NCI-H2196 (cell line): ENCODE data around the gene DHODH.
"Not testable (repeated sequence)": the region's sequence is repeated elsewhere in the genome, so short reads cannot be mapped to it uniquely, and the experiment has no call there.

Source experiments
- DNase-seq: peaks from one replicate; lab custom pipeline; 2025; ENCODE audit not compliant: unreplicated experiment; lab: John Stamatoyannopoulos, UW

Gene DHODH

GRCh38 chr16:72050769-72051464 is 42.4 kb downstream of the DHODH start:
- no peak for DNase-seq

DNA sequence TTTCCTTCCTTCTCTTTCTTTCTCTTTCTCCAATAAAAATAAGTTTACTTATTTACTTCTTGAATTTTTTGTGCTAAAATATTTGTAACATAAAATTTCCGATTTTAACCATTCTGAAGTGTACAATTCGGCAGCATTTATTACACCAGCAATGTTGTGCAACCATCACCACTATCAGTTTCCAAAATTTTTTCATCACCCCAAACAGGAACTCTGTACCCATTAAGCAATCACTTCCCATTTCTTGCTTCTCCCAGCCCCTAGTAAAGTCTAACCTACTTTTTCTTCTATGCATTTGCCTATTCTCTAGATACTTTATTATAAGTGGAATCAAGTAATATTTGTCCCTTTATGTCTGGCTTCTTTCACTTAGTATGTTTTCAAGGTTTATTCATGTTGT is 43.3 kb downstream of the DHODH start:
- DNase-seq = no peak

- DNase-seq = not testable (repeated sequence)
Measured at GRCh38 chr16:72054254-72054847, 45.8 kb downstream of the DHODH start, which contains the start of gene HP. Gene HP, plus strand, starts transcription at chr16:72054505. Its CDS starts 148 bp downstream, at chr16:72054653.

DNA sequence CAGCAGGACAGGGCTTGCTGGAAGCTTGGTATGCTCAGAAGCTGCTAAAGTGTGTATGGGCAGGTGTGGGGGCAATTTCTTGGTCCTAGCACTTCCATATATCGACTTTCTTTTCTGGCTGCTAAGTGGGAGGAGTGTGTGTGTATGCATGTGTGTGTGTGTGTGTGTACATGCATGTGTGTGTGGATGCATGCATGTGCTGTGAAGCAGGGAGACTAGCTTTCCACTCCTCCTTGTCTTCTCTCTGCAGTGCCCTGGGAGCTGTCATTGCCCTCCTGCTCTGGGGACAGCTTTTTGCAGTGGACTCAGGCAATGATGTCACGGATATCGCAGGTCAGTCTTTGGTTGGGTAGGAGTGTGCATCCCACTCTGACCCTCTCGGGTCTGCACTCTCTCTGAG is 47.4 kb downstream of the DHODH start:
- DNase-seq = no peak

DNA sequence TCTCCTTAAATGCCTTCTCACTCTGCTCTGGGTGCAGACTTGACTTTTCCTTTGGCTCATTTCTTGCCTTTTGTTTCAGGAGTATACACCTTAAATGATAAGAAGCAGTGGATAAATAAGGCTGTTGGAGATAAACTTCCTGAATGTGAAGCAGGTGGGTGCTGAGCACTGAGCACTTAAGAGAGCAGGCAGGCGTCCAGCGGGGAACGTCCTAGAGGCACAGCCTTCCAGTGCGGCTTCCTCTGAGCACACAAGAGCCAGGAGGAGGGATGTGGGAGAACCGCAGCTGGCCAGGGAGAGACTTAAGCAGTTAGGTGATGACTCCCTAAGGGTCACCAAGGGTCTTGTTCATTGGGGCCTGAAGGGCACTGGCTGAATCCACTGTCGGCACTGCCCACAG is 48.8 kb downstream of the DHODH start:
- DNase-seq = not testable (repeated sequence)

DNA sequence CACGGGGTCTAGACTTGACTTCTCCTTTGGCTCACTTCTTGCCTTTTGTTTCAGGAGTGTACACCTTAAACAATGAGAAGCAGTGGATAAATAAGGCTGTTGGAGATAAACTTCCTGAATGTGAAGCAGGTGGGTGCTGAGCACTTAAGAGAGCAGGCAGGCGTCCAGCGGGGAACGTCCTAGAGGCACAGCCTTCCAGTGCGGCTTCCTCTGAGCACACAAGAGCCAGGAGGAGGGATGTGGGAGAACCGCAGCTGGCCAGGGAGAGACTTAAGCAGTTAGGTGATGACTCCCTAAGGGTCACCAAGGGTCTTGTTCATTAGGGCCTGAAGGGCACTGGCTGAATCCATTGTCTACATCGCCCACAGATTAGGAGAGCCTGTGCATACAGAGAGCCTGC is 50.5 kb downstream of the DHODH start:
- not testable (repeated sequence) for DNase-seq

GRCh38 chr16:72060405-72060804 is 51.9 kb downstream of the DHODH start:
- DNase-seq = no peak

DNA sequence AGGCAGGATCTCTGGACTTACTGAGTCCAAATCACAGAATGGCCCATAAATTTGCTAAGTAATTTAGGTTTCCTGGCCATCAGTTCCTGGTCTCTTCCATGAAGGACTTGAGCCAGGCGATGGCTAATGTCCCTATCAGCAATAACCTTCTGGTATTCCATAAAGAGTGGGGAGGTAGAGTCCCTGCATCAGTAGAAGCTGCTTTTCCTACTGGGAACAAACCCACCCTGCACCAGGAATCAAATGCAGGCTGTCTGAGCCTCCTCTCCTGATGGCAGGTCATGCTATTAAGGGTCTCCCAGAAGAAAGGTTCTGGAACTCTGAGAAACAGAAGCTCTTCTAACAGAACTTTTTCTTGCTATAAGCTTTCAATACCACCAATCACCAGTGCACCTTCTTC is 53.0 kb downstream of the DHODH start:
- DNase-seq = no peak

DNA sequence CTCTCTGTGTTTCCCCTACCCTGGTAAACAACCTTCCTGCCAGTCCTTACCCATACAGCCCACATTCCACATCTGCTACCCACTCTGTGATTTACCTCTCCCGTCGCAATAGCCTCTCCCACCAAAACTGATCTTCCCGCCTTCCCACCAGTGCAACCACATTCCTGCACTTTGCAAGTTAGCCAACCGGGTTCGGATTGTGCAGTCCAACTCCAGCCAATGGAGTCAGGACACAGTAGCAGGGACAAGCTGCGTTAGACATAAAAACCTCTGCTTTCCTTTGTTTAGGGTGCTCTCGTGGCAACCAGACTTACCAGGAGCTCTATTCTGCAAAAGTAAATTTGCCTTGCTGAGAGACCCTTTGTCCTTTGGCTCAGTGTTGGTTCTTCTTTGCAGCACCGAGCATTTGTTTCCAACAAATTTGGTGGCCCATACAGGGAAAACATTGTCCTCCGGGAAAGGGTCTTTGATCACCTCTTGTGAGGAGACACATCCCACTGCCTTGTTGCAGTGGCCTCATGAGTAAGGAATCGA is 55.9 kb downstream of the DHODH start:
- DNase-seq = no peak

- DNase-seq = peak; percentile 3
Measured at GRCh38 chr16:72066747-72067146, 58.2 kb downstream of the DHODH start.

- no peak for DNase-seq
Measured at GRCh38 chr16:72068930-72069329, 60.4 kb downstream of the DHODH start.

GRCh38 chr16:72072514-72073342 is 64.2 kb downstream of the DHODH start:
- DNase-seq = no peak

DNA sequence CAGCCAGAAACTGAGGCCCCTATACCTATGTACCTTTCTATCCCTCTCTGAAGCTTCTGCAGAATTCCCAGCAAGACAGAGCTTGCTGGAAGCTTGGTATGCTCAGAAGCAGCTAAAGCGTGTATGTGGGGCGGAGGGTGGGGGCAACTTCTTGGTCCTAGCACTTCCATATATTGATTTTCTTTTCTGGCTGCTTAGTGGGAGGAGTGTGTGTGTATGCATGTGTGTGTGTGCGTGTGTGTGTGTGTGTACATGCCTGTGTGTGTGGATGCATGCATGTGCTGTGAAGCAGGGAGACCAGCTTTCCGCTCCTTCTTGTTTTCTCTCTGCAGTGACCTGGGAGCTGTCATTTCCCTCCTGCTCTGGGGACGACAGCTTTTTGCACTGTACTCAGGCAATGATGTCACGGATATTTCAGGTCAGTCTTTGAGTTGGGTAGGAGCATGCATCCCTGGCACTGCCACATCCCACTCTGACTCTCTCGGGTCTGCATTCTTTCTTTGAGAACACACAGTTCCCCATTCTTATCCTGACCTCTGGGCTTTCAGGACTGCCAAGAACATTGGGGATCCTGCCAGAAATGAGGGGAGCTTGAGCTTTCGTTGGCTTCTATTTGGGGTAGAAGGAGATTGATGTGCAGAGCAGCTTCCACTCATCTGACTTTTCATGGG is 65.2 kb downstream of the DHODH start:
- DNase-seq = no peak

DNA sequence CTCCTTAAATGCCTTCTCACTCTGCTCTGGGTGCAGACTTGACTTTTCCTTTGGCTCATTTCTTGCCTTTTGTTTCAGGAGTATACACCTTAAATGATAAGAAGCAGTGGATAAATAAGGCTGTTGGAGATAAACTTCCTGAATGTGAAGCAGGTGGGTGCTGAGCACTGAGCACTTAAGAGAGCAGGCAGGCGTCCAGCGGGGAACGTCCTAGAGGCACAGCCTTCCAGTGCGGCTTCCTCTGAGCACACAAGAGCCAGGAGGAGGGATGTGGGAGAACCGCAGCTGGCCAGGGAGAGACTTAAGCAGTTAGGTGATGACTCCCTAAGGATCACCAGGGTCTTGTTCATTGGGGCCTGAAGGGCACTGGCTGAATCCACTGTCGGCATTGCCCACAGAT is 66.5 kb downstream of the DHODH start:
- not testable (repeated sequence) for DNase-seq
